Measurements from ENCODE around the gene CES4A.
"Not testable (repeated sequence)": the region's sequence is repeated elsewhere in the genome, so short reads cannot be mapped to it uniquely, and the experiment has no call there.

The CES4A gene

DNA sequence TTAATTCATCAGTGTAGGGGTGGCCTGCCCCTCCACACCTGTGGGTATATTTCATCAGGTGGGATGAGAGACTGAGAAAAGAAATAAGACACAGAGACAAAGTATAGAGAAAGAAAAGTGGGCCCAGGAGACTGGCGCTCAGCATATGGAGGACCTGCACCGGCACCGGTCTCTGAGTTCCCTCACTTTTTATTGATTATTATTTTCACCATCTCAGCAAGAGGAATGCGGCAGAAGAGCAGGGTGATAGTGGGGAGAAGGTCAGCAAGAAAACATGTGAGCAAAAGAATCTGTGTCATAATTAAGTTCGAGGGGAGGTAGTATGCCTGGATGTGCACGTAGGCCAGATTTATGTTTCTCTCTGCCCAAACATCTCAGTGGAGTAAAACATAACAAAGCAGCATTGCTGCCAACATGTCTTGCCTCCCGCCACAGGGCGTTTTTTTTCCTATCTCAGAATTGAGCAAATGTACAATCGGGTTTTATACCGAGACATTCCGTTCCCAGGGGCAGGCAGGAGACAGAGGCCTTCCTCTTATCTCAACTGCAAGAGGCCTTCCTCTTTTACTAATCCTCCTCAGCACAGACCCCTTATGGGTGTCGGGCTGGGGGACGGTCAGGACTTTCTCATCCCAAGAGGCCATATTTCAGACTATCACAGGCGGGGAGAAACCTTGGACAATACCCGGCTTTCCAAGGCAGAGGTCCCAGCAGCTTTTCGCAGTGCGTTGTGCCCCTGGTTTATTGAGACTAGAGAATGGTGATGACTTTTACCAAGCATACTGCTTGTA, 32.8 kb upstream of the CES4A start:
- not testable (repeated sequence) for DNase-seq (ENCODE audit: low read depth in 2 of 2)

DNA sequence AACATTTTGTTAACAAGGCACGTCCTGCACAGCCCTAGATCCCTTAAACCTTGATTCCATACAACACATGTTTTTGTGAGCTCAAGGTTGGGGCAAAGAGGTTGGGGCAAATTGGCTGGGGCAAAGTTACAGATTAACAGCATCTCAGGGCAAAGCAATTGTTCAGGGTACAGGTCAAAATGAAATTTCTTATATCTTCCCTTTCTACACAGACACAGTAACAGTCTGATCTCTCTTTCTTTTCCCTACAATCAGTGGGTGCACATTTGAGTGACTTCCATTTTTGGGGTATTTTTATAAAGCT, 32.3 kb upstream of the CES4A start:
- DNase-seq (ENCODE audit: low read depth in 2 of 2) = not testable (repeated sequence)

DNA sequence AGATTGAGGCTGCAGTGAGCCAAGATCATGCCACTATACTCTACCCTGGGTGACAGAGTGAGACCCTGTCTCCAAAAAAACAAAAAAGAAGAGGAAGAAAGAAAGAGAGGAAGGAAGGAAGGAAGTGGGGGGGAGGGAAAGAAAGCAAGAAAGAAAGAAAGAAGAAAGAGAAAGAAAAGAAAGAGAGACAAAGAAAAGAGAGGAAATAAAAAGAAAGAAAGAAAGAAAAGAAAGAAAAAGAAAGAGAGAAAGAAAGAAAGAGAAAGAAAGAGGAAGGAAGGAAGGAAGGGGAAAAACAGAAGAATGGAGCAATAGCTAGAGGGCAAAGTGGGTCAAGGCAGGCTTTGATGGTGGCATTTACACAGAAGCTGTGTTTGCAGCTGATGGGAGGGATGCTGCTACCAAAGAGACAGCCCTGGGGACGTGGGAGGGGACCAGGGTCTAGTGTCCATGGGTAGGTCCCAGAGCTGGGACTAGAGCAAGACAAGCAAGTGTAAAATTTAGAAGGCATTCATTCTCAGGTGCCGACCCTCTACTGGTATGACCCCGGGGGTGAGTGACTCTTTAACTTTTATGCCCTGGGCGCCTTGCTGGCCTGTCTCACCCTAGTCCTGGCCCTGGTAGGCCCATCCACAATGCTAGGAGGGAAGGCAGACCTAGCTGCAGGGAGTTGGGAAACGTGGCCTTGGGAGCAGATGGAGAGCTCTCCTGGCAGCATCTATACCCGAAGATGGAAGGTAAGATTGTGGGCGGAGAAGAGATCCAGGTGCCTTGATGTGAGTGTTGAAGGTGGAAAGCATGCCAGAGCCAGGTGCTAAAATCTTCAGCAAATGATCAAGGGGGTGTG, 29.3 kb upstream of the CES4A start:
- no peak for DNase-seq (ENCODE audit: low read depth in 2 of 2)

DNA sequence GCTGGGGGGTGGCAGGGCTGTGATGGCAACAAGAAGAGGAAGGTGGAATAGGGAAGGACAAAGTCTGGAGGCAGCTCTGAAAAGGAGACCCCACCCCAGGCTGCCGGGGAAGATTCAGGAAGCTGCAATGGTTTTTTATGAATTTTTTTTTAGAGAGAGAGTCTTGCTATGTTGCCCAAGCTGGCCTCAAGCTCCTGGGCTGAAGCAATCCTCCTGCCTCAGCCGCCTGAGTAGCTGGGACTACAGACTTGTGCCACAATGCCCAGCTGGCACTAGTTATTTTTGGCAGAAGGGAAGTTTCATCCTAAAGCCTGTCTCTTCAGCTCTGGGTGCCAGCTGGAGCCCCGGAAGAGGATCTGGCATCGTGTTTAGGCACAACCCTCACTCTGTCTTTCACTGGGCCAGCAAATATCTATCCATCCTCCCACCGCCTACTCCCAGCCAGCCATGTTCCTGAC, 28.7 kb upstream of the CES4A start:
- DNase-seq (ENCODE audit: low read depth in 2 of 2) = no peak

DNA sequence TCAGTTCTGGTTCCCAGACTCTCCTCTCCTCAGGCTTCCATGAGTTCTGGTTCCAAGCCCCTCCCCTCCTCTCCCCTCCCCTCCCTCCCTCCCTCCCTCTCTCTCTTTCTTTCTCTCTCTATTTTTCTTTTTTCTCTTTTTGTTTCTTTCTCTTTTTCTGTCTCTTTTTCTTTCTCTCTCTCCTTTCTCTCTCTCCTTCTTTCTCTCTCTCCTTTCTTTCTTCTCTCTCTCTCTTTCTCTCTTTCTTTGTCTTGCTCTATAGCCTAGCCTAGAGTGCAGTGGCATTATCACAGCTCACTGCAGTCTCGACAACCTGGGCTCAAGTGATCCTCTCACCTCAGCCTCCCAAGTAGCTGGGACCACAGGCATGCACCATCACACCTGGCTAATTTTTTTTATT, 28.1 kb upstream of the CES4A start:
- no peak for DNase-seq (ENCODE audit: low read depth in 2 of 2)

DNA sequence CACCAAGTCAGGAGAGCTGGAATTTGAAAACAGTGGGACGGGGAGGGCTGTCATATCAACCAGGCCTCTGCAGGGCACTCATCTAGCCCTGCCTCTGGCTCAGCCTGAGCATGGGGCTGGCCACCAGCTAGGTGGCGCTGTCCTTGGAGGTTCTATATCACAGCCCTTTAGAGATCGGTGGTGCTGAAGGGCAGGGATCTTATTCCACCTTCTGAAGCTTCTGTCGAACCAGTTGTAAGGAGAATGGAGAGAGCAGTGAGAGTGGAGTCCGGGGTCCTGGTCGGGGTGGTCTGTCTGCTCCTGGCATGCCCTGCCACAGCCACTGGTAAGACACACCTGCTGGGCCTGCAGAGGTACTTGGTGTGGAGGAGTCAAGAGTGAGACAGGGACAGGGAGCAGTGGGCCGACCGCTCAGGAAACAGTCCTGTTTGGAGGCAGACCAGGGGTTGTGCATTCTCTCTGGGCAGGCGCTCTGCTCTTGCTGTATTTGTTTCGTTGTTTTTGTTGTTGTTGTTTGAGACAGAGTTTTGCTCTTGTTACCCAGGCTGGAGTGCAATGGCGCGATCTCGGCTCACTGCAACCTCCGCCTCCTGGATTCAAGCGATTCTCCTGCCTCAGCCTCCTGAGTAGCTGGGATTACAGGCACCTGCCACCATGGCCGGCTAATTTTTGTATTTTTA, 27.2 kb upstream of the CES4A start, which contains the start of gene CES3:
Gene CES3 (plus strand): TSS at position 202 of the 680 bp plus-strand sequence. CDS start 42 bp downstream, at position 244.
- no peak for DNase-seq (ENCODE audit: low read depth in 2 of 2)

DNA sequence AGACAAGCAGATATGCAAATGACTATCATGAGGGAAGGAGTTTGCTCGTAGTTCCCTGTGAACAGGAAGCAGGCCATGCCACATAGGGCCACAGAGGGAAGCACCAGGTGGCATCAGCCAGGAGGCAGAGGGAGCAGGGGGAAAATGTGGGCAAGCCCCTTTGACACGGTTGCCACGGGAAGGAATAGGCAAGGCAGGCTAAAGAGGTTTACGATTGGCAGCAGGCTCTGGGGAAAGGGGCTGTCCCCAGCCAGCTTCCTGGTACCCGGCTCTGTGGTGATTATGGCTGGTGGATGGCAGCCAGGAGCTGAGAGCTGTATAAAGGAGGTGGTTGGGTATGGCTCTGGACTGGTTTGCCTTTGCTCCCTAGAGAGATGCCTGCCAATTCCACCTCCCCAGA, 26.5 kb upstream of the CES4A start:
- DNase-seq (ENCODE audit: low read depth in 2 of 2) = no peak

DNA sequence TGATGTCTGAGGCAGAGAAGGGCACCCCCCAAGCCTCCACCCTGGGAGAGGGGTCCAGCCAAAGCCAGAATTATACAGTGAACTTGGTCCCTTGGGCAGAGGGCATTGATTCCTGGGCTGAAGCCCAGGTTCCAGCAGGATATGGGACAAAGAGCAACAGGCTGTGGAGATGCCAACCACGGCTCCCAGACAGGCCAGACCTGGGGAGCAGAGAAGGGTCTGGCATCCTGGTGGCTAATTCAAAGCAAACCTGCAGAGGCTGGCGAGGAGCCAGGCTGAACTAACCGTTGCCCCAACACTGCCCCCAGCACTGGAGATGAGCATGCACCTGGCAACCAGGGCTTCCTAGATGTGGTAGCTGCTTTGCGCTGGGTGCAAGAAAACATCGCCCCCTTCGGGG, 24.3 kb upstream of the CES4A start:
- no peak for DNase-seq (ENCODE audit: low read depth in 2 of 2)

DNA sequence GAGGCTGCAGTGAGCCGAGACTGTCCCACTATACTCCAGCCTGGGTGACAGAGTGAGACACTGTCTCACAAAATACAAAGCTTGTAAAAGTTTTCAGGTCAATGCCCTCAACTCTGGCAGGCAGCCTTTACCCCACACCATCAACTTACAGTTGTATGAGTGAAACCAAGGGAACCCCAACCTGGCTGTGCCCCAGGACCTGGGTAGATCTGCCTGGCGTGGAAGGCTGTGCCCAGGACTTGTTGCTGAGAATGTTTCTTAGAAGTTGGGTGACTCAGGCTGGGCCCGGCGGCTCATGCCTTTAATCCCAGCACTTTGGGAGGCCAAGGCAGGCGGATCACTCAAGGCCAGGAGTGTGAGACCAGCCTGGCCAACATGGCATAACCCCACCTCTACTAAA, 19.5 kb upstream of the CES4A start:
- DNase-seq (ENCODE audit: low read depth in 2 of 2) = no peak

DNA sequence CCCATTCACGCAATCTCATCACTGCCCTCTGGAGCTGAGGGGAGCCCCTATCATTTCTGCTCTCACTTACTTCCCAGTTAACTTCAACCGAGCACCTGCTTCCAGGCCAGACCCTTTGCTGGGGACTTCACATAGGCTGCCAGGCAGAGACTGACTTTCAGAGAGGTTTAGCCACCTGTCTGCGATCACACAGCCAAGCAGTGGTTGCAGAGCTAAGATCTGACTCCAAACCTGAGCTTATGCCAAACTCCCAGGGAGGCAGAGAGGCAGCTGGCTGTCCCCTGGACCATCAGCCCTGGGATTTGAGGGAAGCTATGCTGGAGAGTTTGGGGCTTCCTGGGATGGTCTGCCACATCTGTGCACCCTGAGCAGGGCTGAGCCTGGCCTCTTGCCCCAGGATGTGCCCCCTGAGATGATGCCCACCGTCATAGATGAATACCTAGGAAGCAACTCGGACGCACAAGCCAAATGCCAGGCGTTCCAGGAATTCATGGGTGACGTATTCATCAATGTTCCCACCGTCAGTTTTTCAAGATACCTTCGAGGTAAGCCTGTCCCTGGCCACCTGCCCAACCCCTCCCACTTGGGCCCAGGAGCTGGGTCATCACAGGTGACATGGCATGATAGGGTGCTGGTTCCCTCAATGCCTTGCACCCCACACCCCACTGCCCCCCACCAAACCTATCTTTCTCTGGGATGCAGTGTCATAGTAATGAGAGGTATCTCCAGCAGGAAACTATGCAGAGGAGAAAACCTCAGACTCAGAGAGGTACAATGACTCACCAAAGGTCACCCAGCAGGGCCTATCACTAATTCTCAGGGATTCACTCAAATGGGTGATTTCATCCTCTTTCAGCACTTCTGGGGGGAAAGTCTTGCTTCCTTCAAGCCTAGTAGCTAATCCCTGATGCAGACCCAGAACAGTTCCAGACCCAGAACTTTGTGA, 17.3 kb upstream of the CES4A start:
- DNase-seq (ENCODE audit: low read depth in 2 of 2) = no peak

DNA sequence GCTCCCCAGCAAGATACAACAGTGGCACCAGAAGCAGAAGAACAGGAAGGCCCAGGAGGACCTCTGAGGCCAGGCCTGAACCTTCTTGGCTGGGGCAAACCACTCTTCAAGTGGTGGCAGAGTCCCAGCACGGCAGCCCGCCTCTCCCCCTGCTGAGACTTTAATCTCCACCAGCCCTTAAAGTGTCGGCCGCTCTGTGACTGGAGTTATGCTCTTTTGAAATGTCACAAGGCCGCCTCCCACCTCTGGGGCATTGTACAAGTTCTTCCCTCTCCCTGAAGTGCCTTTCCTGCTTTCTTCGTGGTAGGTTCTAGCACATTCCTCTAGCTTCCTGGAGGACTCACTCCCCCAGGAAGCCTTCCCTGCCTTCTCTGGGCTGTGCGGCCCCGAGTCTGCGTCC, 15.4 kb upstream of the CES4A start:
- DNase-seq (ENCODE audit: low read depth in 2 of 2) = no peak

DNA sequence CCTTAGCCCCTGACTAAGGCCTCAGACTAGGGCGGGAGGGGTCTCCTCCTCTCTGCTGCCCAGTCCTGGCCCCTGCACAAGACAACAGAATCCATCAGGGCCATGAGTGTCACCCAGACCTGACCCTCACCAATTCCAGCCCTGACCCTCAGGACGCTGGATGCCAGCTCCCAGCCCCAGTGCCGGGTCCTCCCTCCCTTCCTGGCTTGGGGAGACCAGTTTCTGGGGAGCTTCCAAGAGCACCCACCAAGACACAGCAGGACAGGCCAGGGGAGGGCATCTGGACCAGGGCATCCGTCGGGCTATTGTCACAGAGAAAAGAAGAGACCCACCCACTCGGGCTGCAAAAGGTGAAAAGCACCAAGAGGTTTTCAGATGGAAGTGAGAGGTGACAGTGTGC, 14.7 kb upstream of the CES4A start:
- no peak for DNase-seq (ENCODE audit: low read depth in 2 of 2)

DNA sequence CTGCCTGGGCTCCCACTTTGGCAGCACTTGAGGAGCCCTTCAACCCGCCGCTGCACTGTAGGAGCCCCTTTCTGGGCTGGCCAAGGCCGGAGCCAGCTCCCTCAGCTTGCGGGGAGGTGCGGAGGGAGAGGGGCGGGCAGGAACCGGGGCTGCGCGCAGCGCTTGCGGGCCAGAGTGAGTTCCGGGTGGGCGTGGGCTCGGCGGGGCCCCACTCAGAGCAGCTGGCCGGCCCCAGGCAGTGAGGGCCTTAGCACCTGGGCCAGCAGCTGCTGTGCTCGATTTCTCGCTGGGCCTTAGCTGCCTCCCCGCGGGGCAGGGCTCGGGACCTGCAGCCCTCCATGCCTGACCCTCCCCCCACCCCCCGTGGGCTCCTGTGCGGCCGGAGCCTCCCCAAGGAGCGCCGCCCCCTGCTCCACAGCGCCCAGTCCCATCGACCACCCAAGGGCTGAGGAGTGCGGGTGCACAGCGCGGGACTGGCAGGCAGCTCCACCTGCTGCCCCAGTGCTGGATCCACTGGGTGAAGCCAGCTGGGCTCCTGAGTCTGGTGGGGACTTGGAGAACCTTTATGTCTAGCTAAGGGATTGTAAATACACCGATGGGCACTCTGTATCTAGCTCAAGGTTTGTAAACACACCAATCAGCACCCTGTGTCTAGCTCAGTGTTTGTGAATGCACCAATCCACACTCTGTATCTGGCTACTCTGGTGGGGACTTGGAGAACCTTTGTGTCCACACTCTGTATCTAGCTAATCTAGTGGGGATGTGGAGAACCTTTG, 14.0 kb upstream of the CES4A start:
- not testable (repeated sequence) for DNase-seq (ENCODE audit: low read depth in 2 of 2)

DNA sequence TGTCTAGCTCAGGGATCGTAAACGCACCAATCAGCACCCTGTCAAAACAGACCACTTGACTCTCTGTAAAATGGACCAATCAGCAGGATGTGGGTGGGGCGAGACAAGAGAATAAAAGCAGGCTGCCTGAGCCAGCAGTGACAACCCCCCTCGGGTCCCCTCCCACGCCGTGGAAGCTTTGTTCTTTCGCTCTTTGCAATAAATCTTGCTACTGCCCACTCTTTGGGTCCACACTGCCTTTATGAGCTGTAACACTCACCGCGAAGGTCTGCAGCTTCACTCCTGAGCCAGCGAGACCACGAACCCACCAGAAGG, 13.5 kb upstream of the CES4A start:
- DNase-seq (ENCODE audit: low read depth in 2 of 2) = peak in 1 of 2 donors; percentile 31

DNA sequence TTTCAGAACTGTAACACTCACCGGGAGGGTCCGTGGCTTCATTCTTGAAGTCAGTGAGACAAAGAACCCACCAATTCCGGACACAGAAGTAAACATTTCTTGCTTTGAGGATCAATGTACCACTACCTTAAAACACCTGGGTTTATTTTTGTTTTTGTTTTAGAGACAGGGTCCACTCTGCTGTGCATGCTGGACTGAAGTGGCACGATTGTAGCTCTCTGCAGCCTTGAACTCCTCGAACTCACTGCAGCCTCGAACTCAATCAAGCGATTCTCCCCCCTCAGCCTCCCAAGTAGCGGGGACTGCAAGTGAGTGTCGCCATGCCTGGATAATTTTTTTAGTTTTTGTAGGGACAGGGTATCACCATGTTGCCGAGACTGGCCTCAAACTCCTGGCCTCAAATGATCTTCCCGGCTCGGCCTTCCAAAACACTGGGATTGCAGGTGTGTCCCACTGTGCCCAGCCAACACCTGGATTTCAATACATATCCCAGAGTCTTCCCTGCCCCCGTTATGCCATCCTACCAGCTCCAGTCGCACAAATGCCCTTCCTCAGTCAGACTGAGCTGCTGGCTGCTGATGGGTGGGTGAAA, 13.0 kb upstream of the CES4A start:
- DNase-seq (ENCODE audit: low read depth in 2 of 2) = no peak

DNA sequence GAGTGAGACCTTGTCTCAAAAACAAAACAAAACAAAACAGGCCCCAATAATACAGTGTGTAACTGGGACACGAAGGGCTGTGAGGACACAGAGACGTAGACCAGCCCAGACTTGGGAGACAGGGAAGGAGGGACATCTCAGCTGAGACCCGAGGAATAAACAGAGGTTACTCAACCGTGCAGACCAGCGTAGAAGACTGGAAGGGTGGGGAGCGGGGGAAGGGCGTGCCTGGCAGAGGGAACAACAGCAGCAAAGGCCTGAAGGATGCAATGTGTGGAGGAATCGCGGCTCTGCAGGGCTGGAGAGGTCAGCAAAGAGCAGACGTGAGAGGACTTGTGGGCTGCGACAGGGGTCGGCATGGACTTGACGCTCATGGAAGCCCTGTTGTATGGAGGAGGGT, 11.6 kb upstream of the CES4A start:
- DNase-seq (ENCODE audit: low read depth in 2 of 2) = no peak

DNA sequence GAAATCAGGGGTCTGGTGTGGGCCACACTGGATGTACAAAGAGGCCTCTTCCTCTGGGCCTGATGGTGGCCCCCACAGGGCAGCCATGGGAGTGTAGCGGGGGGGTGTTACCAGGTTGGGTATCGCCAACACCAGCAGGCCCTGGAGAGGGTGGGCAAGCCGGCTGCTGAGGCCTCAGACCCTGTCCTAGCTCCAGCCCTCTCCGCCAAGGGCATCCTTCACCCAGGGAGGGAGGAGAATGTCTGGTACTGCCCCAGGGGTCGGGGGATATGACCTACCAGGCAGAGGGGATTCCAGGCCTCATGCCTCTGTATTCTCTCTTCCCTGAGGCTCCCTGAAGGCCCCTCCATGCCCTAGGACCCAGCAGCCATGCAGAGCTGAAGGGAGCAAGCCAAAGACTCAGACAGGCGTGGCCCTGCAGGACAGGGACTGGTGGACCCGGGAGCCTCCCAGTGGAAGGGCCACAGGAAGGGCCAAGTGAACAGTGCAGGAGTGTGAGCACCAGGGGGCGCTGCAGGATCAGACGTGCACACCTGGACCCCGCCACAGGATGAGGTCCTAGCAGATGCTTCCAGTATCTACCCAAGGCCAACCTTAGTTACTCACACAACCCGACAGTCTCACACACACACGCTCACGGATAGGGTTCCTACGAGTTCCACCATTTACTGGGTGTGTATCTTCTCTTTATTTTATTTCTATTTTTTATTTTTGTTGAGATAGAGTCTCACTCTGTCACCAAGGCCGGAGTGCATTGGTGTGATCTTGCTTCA, 10.9 kb upstream of the CES4A start:
- peak; percentile 79 for DNase-seq (ENCODE audit: low read depth in 2 of 2)

DNA sequence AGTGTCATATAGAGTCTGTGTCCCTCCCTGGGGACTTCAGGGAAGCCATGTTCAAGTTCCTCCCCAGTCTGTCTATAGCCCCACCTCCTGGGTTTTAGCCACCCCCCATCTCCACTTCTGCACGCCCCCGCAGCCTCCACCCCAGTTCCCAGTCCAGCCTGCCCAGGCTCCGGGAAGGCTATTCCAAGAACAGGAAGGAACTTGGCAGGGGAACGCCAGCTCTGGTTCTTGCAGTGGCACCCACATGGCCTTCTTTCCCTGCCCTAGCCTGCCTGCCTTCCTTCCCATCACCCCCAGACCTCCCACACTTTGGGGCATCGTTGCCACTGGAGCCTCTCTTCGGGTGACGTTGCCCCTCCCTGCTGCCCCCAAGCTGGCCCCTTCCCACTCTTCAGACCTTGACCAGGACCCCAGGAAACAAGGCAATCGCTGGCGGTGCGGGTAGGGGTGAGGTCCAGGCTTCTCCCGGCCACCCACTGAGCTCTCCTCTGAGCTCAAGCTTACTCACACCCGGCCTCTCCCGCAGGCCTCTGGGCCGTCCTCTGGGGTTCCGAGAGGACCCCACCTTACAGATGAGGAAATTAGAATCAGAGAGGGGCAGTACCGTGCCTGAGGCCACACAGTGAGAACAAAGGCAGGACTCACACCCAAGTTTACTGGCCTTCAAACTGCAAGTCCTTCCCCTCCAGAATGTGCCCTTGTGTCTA, 9.2 kb upstream of the CES4A start:
- DNase-seq (ENCODE audit: low read depth in 2 of 2) = no peak

DNA sequence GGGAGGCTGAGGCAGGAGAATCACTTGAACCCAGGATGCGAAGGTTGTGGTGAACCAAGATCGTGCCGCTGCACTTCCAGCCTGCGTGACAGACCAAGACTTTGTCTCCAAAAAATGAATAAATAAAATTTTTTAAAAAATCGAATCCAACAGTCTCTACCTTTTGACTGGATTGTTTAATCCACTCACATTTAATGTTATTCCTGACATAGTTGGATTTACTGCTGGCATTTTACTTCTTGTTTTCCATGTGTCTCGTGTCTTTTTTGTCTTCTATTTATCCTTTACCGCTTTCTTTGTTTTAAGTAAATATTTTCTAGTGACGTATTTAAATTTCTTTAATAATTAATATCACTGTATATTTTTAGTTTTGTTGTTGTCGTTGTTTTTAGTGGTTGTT, 5.4 kb upstream of the CES4A start:
- no peak for DNase-seq (ENCODE audit: low read depth in 2 of 2)

All from activated CD8-positive, alpha-beta memory T cell treated with anti-CD3 and anti-CD28 coated beads for 4 hours (primary cell).